Fibroblast of villous mesenchyme (primary cell): Measurements from ENCODE around the gene ZNF684. TPM values are rescaled to one million over a fixed set of nuclear protein-coding genes. Genes with fewer than 3 reads are reported as not detected.

ENCODE experiments used
- DNase-seq: peaks from one replicate; pipeline ENCODE4 v3.0.0-alpha.2; 2010; ENCODE audit warnings: low read depth
- H3K4me3 ChIP-seq: 2 replicates; pipeline ENCODE4 v1.5.1; 2011; ENCODE audit warnings: low read depth, mild to moderate bottlenecking, low read length
- CTCF ChIP-seq: IDR thresholded peaks from 2 replicates; pipeline ENCODE4 v1.5.1; 2012; ENCODE audit warnings: low read depth, mild to moderate bottlenecking, low read length; ENCODE audit not compliant: insufficient read depth
- total RNA-seq: library from RNA; depleted of rRNA; stranded (reverse); fragments of >200 nt; gene quantifications from 2 replicates; pipeline ENCODE4 v1.2.3, GENCODE V29; 2012

The ZNF684 gene
- total RNA-seq, 1 donor: 3.5 TPM

DNA sequence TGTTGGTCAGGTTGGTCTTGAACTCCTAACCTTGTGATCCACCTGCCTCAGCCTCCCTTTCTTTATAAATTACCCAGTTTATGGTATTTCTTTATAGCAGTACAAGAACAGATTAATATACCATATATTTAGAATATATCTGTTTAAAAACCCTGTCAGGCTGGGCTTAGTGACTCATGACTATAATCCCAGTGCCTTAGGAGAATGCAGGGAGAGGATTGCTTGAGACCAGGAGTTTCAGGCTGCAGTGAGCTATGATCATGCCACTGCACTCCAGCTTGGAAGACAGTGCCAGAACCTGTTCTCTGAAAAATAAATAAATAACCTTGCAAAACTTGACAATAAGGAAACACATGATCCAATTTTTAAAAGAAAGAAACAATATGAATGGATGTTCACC, 43.9 kb downstream of the ZNF684 start:
- DNase-seq: peak; percentile 43
- no peak for TF ChIP-seq CTCF

GRCh38 chr1:40582116-40582515, 50.7 kb downstream of the ZNF684 start:
- TF ChIP-seq CTCF: no peak
- DNase-seq: no peak
- no peak overlapping the region for H3K4me3 ChIP-seq

More for the DNA sequence above, 43.9 kb downstream of the ZNF684 start:
- H3K4me3 ChIP-seq: no peak overlapping the region

- no peak for TF ChIP-seq CTCF
- DNase-seq: no peak
- no peak overlapping the region for H3K4me3 ChIP-seq
These were observed 52.5 kb downstream of the ZNF684 start for GRCh38 chr1:40583980-40584379.

GRCh38 chr1:40588586-40588985, 57.1 kb downstream of the ZNF684 start:
- no peak for TF ChIP-seq CTCF
- no peak for DNase-seq
- no peak overlapping the region for H3K4me3 ChIP-seq

DNA sequence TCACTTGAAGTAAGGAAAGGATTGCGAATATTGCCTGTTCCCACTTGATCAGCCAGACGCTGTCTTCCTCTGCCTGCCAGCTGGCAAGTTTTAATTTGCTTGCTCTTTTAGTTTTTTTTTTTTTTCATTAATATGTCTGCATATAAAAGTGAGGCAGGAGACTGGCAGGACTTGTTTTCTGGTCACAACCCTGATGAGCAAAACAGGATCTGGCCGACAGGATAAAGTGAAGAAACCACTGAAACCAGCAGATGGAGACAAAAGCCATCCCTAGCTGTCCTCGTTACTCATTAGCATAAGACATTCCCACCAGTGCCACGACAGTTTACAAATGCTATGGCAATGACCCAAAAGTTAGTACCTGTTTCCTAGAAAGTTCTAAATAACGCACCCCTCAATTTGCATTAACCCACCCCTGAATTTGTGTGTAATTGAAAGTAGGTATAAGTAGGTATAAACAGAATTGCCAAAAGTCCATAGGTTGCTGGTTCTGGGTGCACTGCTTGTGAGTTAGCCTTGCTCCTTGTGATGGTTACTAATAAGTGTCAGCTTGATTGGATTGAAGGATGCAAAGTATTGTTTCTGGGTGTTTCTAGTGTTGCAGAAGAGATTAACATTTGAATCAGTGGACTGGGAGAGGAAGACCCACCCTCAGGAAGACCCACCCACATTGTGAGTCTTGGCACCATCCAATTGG, 60.8 kb downstream of the ZNF684 start:
- peak; percentile 48 for TF ChIP-seq CTCF
- DNase-seq: peak; percentile 36
- H3K4me3 ChIP-seq: no peak overlapping the region

DNA sequence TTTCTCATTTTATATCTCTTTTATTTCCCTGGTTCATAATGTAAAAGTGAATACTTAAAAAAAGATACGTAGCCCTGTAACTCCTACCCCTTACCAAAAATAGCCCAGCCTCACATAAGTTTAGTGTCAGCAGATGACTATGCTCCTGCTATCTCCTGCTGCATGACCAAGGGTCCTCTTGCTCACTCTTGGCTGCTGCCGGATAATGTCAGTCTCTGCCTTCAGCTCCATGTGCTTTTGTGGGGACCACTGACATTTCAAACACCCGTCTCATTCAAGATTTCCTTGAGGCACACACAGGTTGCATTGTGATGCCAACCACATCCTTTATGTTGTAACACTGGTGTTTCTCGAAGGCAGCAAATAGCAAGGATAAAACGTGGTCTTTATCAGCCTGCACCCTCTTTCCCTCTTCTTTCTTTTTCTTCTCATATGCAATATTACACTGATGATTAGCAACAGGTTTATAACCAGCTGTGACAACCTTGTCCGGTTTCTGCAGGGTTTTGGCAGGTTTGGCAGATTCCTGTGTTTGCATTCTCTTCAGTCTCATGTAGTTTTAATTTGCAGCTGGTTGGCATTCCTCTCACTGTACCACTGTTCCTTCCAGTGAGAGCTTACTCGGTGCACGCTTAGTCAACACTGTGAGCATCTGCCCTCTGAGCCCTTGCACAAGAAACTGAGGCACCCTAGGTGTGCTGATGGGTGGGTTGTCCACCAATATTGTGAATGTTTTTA, 62.2 kb downstream of the ZNF684 start:
- TF ChIP-seq CTCF: no peak

More for the DNA sequence above, 62.2 kb downstream of the ZNF684 start:
- DNase-seq: no peak
- no peak overlapping the region for H3K4me3 ChIP-seq
